Hepatocyte (in vitro differentiated cells): ENCODE measurements around the gene NOP14. TPM values are rescaled to one million over a fixed set of nuclear protein-coding genes. Genes with fewer than 3 reads are reported as not detected.

Source experiments
- DNase-seq: peaks from one replicate; pipeline ENCODE4 v3.0.0-alpha.2; 2016; ENCODE audit warnings: low spot score
- H2AFZ ChIP-seq: fragments of 200-600 bp; sonication (generic); 2 replicates; pipeline ENCODE4 v1.6.0; 2016; ENCODE audit warnings: antibody characterized with exemption, mild to moderate bottlenecking
- H3K27ac ChIP-seq: fragments of 200-600 bp; sonication (generic); 2 replicates; pipeline ENCODE4 v1.5.1; 2016; ENCODE audit warnings: mild to moderate bottlenecking
- H3K27me3 ChIP-seq: fragments of 200-600 bp; sonication (generic); 2 replicates; pipeline ENCODE4 v1.6.1; 2016
- H3K36me3 ChIP-seq: fragments of 200-600 bp; sonication (generic); replicated peaks from 2 replicates; pipeline ENCODE4 v1.5.1; 2016; ENCODE audit warnings: low read depth; ENCODE audit not compliant: insufficient read depth
- H3K4me1 ChIP-seq: fragments of 200-600 bp; sonication (generic); 2 replicates; pipeline ENCODE4 v1.5.1; 2016; ENCODE audit warnings: mild to moderate bottlenecking, moderate library complexity; ENCODE audit not compliant: insufficient read depth
- H3K4me2 ChIP-seq: fragments of 200-600 bp; sonication (generic); 2 replicates; pipeline ENCODE4 v1.6.0; 2016
- H3K4me3 ChIP-seq: fragments of 200-600 bp; sonication (generic); 2 replicates; pipeline ENCODE4 v1.5.1; 2016; ENCODE audit warnings: mild to moderate bottlenecking
- H3K79me2 ChIP-seq: fragments of 200-600 bp; sonication (generic); 2 replicates; pipeline ENCODE4 v1.6.0; 2017; ENCODE audit warnings: mild to moderate bottlenecking
- H3K9me2 ChIP-seq: fragments of 200-600 bp; sonication (generic); replicated peaks from 2 replicates; pipeline ENCODE4 v1.6.0; 2017; ENCODE audit warnings: mild to moderate bottlenecking; ENCODE audit not compliant: insufficient read depth
- H3K9me3 ChIP-seq: fragments of 200-600 bp; sonication (generic); 2 replicates; pipeline ENCODE4 v1.5.1; 2016; ENCODE audit warnings: low read depth, mild to moderate bottlenecking
- H4K20me1 ChIP-seq: fragments of 200-600 bp; sonication (generic); 2 replicates; pipeline ENCODE4 v1.6.0; 2016; ENCODE audit warnings: mild to moderate bottlenecking; ENCODE audit not compliant: insufficient read depth, poor library complexity, severe bottlenecking
- EZH2 ChIP-seq: fragments of 200-600 bp; sonication (generic); IDR thresholded peaks from 2 replicates; pipeline ENCODE4 v1.6.1; 2016; ENCODE audit warnings: antibody characterized with exemption, mild to moderate bottlenecking, borderline replicate concordance
- EZH2phosphoT487 ChIP-seq: fragments of 200-600 bp; sonication (generic); IDR thresholded peaks from one replicate; pipeline ENCODE4 v1.6.1; 2018; ENCODE audit warnings: antibody characterized with exemption, mild to moderate bottlenecking, low read depth, moderate library complexity; ENCODE audit not compliant: unreplicated experiment, severe bottlenecking
- WGBS: methylation state at CpG from one replicate; pipeline ENCODE4 v1.1.6; 2016; ENCODE audit warnings: low lambda C conversion rate; ENCODE audit errors: missing lambda C conversion rate; 5-methylcytosine and 5-hydroxymethylcytosine counted together
- polyA plus RNA-seq: library from polyadenylated mRNA; unstranded; fragments of >200 nt; fragmentation: Nextera tagmentation; extraction: Ambion mirVana; gene quantifications from 2 replicates; pipeline ENCODE4 v1.2.1, GENCODE V29; 2016
- total RNA-seq: library from RNA; depleted of rRNA; stranded (reverse); fragments of >200 nt; gene quantifications from 2 replicates; pipeline ENCODE4 v1.2.3, GENCODE V29; 2014
- TF ChIP-seq, protein P1 (sequence below): fragments of 200-600 bp; sonication (generic); IDR thresholded peaks from 2 replicates; pipeline ENCODE4 v1.5.1; 2016; ENCODE audit warnings: antibody characterized with exemption, mild to moderate bottlenecking; ENCODE audit not compliant: poor library complexity

The NOP14 gene
- total and polyA plus RNA-seq, 2 experiments from 2014 or later, result 18.8 to 22.7 TPM

DNA sequence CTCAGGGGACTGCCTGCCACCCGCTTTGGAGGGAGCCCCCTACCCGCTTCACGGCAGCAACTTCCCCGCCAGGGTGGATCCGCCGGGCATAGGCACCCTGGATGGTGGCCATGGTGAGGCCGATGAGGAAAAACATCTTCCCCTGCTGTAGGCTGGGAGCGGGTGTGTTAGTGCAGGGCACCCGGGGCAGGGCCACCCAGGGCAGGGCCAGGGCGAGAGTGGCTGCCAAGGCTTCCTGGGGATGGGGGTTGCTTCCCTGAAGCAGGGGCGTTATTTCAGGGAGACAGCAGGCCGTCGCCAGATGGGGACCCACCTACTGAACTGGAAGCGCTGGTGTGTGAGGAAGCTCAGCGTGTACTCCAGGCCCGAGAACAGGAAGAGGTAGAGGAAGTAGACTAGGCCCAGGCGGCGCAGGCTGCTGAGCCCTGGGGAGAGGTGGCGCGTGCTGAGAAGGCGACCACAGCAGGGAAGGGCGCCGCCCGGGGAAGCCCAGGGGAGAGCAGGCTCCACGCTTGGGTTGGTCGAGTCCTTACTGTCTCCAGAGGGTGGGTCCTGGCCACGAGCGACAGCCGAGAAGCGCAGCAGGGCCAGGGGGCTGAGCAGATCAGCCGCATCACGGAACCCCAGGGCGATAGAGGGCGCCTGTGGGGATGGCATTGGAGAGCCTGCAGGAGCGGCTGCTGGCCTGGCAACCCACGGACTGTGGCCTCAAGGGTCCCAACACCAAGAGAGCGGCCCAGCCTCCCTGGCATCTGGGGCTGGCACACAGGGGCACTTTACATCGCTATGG, 31.5 kb downstream of the NOP14 start:
- H3K4me2 ChIP-seq, result no peak overlapping the region
- no peak overlapping the region for H3K4me3 ChIP-seq
- WGBS, result 96% methylated on average over 34 of the region's 38 CpGs
- H3K79me2 ChIP-seq, result peaks cover 26% of the 10 kb centered on the region
- no peak overlapping the region for H3K27ac ChIP-seq
- H3K36me3 ChIP-seq, result no peaks in the 10 kb centered on the region
- no peak overlapping the region for H2AFZ ChIP-seq
- TF ChIP-seq EZH2phosphoT487 (no peak), EZH2 (no peak)
- TF ChIP-seq, protein P1, sequence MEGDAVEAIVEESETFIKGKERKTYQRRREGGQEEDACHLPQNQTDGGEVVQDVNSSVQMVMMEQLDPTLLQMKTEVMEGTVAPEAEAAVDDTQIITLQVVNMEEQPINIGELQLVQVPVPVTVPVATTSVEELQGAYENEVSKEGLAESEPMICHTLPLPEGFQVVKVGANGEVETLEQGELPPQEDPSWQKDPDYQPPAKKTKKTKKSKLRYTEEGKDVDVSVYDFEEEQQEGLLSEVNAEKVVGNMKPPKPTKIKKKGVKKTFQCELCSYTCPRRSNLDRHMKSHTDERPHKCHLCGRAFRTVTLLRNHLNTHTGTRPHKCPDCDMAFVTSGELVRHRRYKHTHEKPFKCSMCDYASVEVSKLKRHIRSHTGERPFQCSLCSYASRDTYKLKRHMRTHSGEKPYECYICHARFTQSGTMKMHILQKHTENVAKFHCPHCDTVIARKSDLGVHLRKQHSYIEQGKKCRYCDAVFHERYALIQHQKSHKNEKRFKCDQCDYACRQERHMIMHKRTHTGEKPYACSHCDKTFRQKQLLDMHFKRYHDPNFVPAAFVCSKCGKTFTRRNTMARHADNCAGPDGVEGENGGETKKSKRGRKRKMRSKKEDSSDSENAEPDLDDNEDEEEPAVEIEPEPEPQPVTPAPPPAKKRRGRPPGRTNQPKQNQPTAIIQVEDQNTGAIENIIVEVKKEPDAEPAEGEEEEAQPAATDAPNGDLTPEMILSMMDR, result no peak
- H3K4me1 ChIP-seq, result peaks cover 25% of the 10 kb centered on the region
- no peak for DNase-seq
- no peaks in the 10 kb centered on the region for H3K9me2 ChIP-seq
- no peaks in the 10 kb centered on the region for H4K20me1 ChIP-seq
- H3K27me3 ChIP-seq, result no peaks in the 10 kb centered on the region
- H3K9me3 ChIP-seq, result no peaks in the 10 kb centered on the region

DNA sequence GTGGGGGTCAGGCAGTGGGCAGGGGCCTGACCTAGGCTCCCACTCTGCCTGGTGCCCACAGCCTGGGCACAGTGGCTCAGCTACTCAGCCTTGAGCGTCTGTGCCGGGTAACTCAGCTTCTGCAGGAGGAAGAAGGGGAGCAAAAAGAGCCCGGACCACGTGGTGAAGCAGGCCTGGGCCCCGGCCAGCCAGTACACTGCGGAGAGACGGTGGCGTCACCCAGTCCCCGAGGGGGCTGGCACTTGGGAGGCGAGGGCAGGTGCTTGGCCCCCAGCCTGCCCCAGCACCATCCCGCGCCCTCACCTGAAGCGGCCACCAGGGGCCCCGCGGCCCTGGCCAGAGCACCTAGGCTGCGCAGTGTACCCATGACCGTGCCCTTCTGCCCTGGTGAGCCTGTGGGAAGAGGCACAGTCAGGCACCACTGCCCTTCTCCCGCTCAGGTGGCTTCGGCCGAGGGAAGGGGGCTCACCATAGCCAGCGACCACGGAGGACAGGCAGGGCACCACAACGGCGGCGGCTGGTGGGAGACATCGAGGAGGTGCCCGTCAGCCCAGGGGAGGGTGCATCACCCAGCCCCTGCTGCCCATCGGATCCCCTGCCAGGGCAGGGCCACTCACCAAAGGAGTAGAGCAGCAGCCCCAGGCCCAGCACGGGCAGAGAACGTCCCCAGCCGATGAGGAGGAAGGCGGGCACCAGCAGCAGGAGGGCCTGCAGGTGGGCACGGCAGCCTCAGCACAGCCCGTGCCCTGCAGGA, 32.3 kb downstream of the NOP14 start:
- H3K27me3 ChIP-seq, result no peaks in the 10 kb centered on the region
- H4K20me1 ChIP-seq, result no peaks in the 10 kb centered on the region
- DNase-seq, result no peak

DNA sequence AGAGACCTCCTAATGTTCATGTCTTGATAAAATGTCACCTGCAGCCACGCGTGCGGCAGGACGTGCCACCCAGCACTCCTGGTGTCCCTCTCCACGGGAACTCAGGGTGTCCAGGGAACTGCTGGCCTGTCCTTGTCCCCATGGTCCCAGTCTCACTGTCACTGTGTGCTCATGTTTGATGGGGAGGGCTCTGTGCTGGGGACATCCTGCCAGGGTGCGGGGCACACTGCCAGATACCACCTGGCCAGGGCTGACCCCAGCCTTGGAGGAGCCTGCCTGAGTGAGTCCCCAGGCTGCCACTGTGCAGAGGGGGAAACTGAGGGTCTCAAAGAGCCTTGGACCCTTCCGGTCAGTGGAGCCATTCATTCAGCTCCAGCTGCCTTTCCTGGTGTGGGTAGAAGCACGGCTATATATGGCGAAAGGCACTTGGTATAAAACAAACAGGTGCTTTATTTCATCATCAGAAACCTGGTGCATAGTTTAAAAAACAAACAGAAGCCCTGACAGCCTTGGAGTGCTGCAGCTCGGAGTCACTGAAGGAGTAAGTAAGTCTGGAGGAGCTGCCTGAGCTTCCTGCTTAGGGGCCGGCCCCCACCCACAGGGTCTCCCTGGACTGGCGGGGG, 33.0 kb downstream of the NOP14 start:
- no peak for TF ChIP-seq EZH2
- no peak for TF ChIP-seq EZH2phosphoT487
- TF ChIP-seq, protein P1, result no peak
- 86% methylated on average over 12 of the region's 12 CpGs for WGBS
- peak overlapping the region; percentile 66 for H3K27ac ChIP-seq
- no peak overlapping the region for H3K4me2 ChIP-seq
- no peaks in the 10 kb centered on the region for H3K27me3 ChIP-seq
- H3K9me3 ChIP-seq, result no peaks in the 10 kb centered on the region
- H3K9me2 ChIP-seq, result no peaks in the 10 kb centered on the region
- H4K20me1 ChIP-seq, result no peaks in the 10 kb centered on the region
- no peak overlapping the region for H2AFZ ChIP-seq
- peaks cover 20% of the 10 kb centered on the region for H3K79me2 ChIP-seq
- peaks cover 12% of the 10 kb centered on the region for H3K4me1 ChIP-seq
- no peaks in the 10 kb centered on the region for H3K36me3 ChIP-seq
- H3K4me3 ChIP-seq, result no peak overlapping the region
- DNase-seq, result peak; percentile 31

More for the DNA sequence above, 32.3 kb downstream of the NOP14 start:
- Histone ChIP-seq H3K4me3 (no peak overlapping the region), H3K9me2 (no peaks in the 10 kb centered on the region), H3K4me2 (no peak overlapping the region), H2AFZ (no peak overlapping the region), H3K4me1 (peaks cover 17% of the 10 kb centered on the region), H3K27ac (peak overlapping the region; percentile 66), H3K36me3 (no peaks in the 10 kb centered on the region), H3K9me3 (no peaks in the 10 kb centered on the region), H3K79me2 (peaks cover 19% of the 10 kb centered on the region)
- TF ChIP-seq EZH2, result no peak
- TF ChIP-seq EZH2phosphoT487, result no peak
- TF ChIP-seq, protein P1, result peak; percentile 2
- WGBS, result 96% methylated on average over 30 of the region's 34 CpGs
